Activated T-helper 2 cell treated with anti-CD3 and anti-CD28 coated beads, Interferon-gamma antibody, Interleukin-2, Interleukin-4, amounts not matched to agents 10 μg/mL and 5 μg/mL and 100 μg/mL, durations not matched to agents 14 hours and 24 hours and 36 hours (primary cell): ENCODE measurements around the gene UBL7. TPM values are rescaled to one million over a fixed set of nuclear protein-coding genes. Genes with fewer than 3 reads are reported as not detected.
A peak's percentile ranks its signal among the peaks of the same experiment; 100 is the strongest.

Source experiments
- DNase-seq: peaks from one replicate; pipeline ENCODE4 v3.0.0; 2021; ENCODE audit warnings: low spot score
- H3K27ac Mint-ChIP-seq: one replicate; pipeline ENCODE4 v1.8.0; 2021; ENCODE audit warnings: mixed read lengths
- H3K27me3 Mint-ChIP-seq: one replicate; pipeline ENCODE4 v1.8.0; 2021; ENCODE audit warnings: low read depth, mixed read lengths
- H3K36me3 Mint-ChIP-seq: one replicate; pipeline ENCODE4 v1.8.0; 2021; ENCODE audit warnings: low read depth, mixed read lengths
- H3K4me1 Mint-ChIP-seq: one replicate; pipeline ENCODE4 v1.8.0; 2021; ENCODE audit warnings: low read depth, mixed read lengths
- H3K4me3 Mint-ChIP-seq: one replicate; pipeline ENCODE4 v1.8.0; 2021; ENCODE audit warnings: low read depth, mild to moderate bottlenecking, moderate library complexity, mixed read lengths
- H3K9me3 Mint-ChIP-seq: one replicate; pipeline ENCODE4 v1.8.0; 2021; ENCODE audit warnings: mixed read lengths
- intact Hi-C: fragments of 100-400 bp; cut with micrococcal nuclease; formaldehyde crosslinking; loops from one replicate; pipeline ENCODE4 v1.15.1; 2023
- total RNA-seq: library from RNA; stranded (reverse); gene quantifications from 2 replicates; pipeline ENCODE4 v1.2.3, GENCODE V29; 2022

Gene UBL7
- total RNA-seq, 1 donor from 2014 or later: 59.1 TPM

- no peaks in the 10 kb centered on the region for H3K36me3 Mint-ChIP-seq
- H3K27me3 Mint-ChIP-seq: no peaks in the 10 kb centered on the region
- intact Hi-C loops: loop anchor here (1.0 kb wide), 1 partner anchor 11 kb away; no protein-coding TSS in a partner anchor
- peak overlapping the region; percentile 98 for H3K27ac Mint-ChIP-seq
- peak overlapping the region; percentile 59 for H3K4me3 Mint-ChIP-seq
- H3K4me1 Mint-ChIP-seq: peaks cover 82% of the 10 kb centered on the region
- H3K9me3 Mint-ChIP-seq: no peaks in the 10 kb centered on the region
- no peak for DNase-seq
Observed at GRCh38 chr15:74396445-74397238, 64.3 kb downstream of the UBL7 start.

GRCh38 chr15:74396146-74396438, 64.9 kb downstream of the UBL7 start:
- H3K27me3 Mint-ChIP-seq: no peaks in the 10 kb centered on the region
- H3K36me3 Mint-ChIP-seq: no peaks in the 10 kb centered on the region
- no peak for DNase-seq
- no peak overlapping the region for H3K4me3 Mint-ChIP-seq
- intact Hi-C loops: loop anchor here (1.0 kb wide), 1 partner anchor 11 kb away; no protein-coding TSS in a partner anchor
- peak overlapping the region; percentile 98 for H3K27ac Mint-ChIP-seq
- H3K4me1 Mint-ChIP-seq: peaks cover 81% of the 10 kb centered on the region
- no peaks in the 10 kb centered on the region for H3K9me3 Mint-ChIP-seq

Other genes with a start within 250 kb of the UBL7 start
- gene CCDC33, start 224.8 kb downstream of the UBL7 start, total RNA-seq: not detected in 2 replicates
- gene CYP11A1, start 93.5 kb downstream of the UBL7 start, total RNA-seq: not detected in 2 replicates
- gene SEMA7A, start 27.2 kb downstream of the UBL7 start, total RNA-seq: 45.9 and 50.3 TPM in 2 replicates
- gene ARID3B, start 80.1 kb upstream of the UBL7 start, total RNA-seq: 35.6 and 41.2 TPM in 2 replicates
- gene CLK3, start 154.7 kb upstream of the UBL7 start, total RNA-seq: 119 and 122 TPM in 2 replicates
- gene EDC3, start 234.9 kb upstream of the UBL7 start, total RNA-seq: 49.3 and 54.8 TPM in 2 replicates